Sciatic nerve (tissue), 2 donors: Measurements from ENCODE around the gene CCNK. TPM values are rescaled to one million over a fixed set of nuclear protein-coding genes. Genes with fewer than 3 reads are reported as not detected.

Experiments used
- ATAC-seq: fragments of 200-7000 bp; cut with Tn5 transposase; one replicate; pipeline ENCODE4 v1.9.1; 2020; ENCODE audit warnings: mild to moderate bottlenecking, moderate library complexity
- DNase-seq: peaks from one replicate; pipeline ENCODE4 v3.0.0-alpha.2; 2020; ENCODE audit warnings: low spot score
- intact Hi-C: fragments of 100-400 bp; cut with DNase I; formaldehyde crosslinking; loops from one replicate; pipeline ENCODE4 v1.14.2; 2022
- total RNA-seq: library from RNA; stranded (reverse); fragmentation: NEBNext Ultra II Directional; extraction: Animal tissue kit (Norgen Biotek cat#: 25700); gene quantifications from one replicate; pipeline ENCODE4 v1.2.1, GENCODE V29; 2021
- donor health status: DM: no; HTN: no; CAD: no.
- donor health status: DM: no; HTN: no; CAD: no.

Gene CCNK
- total RNA-seq, 1 donor from 2014 or later = 43.2 TPM

DNA sequence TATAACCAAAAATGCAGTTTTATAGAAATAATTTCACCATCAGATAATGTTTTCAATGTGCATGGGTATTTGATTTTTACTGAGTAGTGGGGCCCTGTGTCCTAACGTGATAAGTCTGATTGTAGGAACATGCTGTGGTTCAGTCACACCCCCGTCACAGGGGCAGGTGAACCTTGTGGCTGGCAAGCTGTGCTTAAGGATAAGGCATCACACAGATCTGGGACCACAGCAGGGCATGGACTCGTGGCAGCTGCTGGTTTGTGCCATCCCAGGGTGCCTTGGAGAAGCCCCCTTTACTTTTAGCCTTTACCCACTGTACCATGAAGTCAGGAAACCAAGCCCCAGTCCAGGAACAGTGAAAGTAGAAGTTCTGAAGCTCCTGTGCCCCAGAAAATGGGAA is 16.7 kb downstream of the CCNK start:
- no peak for ATAC-seq
- no peak for DNase-seq
- intact Hi-C loops = no loop called here

DNA sequence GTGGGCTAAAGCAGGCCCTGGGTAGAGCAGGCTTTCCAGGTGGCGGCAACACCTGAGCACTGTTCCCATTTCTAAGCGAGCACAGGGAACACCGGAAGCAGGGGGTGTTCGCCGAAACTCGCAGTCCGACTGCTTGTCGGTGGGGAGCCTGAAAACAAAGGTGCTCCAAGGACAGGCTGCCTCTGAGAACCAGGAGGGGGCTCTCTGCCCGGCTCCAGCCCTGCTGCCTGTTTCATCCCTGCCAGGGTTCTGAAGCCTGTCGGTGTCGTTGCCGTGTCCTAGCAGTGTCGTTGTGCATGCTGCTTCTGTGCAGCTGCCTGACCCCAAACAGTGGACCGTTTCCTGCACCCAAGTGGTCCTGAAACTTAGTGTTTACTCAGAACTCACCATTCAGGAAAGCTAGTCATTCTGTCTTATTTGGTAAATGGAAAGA is 21.8 kb downstream of the CCNK start:
- intact Hi-C loops = no loop called here
- ATAC-seq = no peak
- no peak for DNase-seq

DNA sequence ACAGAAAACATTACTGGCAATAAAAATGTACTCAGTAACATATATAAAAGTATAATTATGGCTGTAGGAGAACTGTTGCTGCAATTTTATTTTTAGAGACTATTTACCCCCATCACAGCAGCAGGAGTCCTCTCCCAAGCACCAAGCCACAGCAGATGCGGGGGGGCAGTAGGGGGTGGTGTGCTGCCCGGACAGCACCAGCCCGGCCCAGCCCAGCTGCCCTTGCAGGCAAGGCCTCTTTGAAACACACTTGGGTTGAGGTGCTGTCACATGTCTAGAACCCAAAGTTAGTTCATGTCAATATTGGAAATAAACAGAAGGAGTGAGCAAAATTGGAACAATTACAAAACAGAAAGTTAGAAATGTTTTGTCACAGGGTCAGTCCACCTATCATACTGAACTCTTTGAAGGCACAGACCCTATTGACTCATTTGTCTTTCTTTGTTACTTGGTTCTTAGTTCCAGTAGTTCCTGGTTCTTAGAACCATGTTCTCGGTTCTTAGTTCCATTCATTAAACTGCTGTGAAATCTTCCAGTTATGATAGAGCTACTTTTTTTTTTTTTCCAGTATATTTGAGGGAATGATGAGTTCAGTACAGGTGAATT is 22.7 kb downstream of the CCNK start:
- intact Hi-C loops = no loop called here
- ATAC-seq = no peak
- DNase-seq = no peak

DNA sequence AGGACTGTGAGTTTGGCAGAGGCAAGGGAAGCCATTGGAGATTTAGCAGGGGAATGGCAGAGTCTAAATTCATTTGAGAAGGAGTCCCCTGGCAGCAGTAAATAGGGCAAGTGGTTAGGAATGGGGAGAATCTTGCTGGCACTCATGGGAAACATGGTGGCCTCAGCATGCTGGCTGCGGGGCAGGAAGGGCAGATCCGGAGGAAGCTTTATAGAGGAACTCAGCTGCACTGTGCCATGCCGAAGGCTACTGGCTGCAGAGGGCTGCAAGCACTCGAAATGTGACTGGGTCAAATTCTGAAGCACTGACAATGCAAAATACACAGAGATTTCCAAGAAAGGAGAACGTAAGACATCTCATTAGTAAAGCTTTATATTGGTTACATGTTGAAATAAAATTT is 23.9 kb downstream of the CCNK start:
- intact Hi-C loops = no loop called here
- DNase-seq = no peak
- ATAC-seq = no peak

DNA sequence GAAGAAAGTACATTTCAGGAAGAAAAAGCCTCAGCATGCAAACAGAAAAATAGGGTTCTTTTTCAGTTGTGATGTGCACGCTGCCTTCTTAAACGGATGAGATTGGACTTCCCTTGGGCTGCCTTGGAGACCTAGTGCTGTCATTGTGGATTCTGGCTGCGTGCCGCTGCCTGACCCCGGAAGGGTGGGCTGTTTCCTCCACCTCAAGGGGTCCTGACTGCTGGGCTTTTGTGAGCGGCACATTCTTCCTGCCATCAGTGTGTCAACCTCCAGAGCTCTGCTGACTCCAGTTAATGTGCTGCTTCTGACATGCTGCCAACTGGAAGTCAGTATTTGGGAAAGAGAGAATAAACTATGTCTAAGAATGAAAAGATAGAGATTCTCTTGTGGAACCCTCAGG is 25.1 kb downstream of the CCNK start:
- DNase-seq = no peak
- intact Hi-C loops = no loop called here
- ATAC-seq = no peak

DNA sequence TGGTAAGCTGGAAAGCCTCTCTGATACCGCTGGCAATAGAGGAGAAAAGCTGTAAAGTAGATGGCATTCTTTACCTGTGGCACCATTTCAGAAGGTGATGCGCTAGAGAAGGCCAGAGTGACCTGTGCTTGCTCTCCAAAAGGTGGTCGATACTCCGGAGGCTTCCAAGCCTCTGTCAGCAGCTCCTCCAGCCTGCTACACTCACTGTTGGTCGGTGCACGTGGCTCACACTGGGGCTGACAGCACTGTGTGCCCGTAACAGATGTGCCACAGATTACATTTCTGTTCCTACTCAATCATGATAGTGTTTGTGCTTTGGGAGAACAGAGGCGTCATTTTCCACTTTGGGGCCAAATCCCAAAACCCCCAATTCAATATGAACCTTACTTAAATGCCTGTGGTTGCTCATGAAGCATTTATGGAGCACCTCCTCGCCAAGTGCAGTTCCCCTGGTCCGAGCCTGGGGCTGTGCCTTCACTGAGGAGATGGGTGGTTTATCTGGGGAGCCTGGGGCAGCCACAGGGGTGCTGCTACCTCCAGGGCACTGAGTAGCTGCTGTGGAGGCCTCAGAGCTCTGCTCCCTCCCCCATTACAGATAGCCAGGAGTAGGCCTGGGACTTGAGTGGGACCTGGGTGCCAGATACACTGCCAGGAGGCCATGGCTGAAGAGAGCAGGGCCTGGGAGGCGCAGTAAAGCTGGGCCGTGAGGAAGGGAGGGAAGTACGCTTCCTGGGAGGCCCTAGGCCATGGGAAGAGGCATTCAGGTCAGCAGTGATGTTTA is 26.8 kb downstream of the CCNK start:
- no peak for ATAC-seq
- DNase-seq = no peak
- intact Hi-C loops = no loop called here

DNA sequence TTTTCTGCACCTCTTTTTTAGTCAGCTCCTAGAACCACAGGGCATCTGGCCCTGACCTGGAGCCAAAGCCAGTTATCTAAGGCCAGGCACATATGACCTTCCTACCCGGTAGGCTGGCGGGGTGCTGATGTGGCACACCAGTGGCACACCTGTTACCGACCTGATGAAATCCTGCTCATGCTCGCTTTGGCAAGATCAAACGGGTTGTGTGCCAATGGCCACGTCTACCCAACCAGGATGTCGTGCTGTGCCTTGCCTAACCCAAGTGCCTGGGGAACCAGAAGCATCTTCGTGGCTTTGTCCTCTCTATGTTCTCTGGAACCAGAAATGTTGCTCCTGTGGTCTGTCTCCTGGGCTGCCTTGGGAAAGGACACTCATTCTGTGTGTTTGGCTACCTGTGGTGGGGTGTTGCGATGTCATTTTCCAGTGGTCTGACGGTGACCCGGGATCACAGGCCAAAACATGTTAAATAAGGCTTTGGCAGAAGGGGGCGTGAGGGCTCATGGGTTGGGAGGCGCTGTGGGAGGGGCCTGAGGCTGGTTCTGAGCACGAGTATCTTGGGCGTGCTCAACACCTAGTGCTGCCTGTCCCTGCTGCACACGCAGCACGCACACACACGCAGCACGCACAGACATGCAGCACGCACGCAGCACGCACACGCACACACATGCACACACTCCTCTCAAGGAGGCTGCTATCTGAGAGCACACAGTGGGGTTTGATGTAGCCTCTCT is 27.9 kb downstream of the CCNK start:
- ATAC-seq (no peak), DNase-seq (no peak)
- intact Hi-C loops = no loop called here

DNA sequence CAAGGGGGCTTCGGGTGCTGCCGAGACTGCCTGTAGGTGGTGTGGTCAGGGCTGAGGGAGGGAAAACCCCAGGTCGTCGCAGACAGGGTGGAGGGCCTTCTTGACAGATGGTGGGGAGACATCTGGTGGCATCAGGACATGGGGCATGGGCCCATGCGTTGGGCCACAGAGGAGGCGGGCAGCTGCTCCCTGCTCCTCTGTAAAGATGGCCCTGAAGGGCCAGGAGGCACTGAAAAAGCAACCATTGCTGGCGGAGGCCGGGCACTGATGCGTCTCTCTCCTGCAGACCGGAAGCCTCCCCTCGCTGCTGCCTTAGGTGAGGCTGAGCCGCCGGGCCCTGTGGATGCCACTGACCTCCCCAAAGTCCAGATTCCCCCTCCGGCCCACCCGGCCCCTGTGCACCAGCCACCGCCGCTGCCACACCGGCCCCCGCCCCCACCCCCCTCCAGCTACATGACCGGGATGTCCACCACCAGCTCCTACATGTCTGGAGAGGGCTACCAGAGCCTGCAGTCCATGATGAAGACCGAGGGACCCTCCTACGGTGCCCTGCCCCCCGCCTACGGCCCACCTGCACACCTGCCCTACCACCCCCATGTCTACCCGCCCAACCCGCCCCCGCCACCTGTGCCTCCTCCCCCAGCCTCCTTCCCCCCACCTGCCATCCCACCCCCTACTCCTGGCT is 28.8 kb downstream of the CCNK start:
- intact Hi-C loops = no loop called here
- peak; percentile 57 for DNase-seq
- no peak for ATAC-seq

DNA sequence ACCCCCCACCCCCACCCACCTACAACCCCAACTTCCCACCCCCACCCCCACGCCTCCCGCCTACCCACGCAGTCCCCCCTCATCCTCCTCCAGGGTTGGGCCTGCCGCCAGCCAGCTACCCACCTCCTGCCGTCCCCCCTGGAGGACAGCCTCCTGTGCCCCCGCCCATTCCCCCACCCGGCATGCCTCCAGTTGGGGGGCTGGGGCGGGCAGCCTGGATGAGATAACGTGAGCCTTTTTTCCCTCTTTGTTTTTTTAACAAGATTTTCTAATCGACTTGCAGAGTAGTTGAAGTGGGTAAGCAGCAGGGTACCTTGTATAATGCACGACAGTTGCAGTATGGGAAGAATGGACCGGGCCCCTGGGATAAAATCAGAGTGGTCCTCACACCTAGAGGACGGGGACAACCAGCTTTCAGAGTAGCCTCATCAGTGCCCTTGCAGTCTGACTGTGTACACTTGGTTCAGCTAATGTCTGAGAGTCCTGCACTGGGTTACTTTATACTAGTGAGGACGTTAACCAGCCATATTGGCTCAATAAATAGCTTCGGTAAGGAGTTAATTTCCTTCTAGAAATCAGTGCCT is 29.4 kb downstream of the CCNK start:
- DNase-seq (peak; percentile 59), ATAC-seq (no peak)
- intact Hi-C loops = no loop called here

DNA sequence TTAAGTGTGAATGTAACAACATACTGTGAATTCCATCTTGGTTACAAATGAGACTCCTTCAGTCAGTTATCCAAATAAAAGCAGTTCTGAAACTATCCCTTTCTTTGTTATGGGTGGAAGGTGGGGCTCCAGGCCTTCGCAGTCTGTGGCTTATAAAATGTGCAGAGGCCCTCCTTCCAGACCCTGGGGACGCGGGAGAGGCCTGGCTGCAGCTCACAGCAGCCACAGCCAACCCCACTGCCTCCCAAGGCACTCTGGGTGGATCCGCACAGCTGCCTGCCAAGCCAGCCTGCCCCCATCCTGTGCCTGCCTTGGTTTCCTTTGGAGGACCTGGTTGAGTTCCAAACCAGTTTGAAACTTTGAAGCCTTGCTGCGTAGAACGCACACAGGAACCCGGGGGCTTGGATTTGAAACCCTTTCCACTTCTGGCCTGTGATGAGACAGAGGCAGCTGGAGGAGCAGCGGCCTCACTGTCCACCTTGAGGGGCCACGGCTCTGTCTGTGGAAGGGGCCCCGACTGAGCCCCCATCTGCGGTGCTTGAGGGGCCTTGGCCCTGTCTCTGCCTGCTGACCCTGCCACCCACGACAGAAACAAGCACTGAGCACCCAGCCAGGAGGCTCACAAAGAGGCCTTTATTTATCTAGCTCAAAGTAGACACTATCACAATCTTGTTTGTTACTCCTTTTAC is 30.4 kb downstream of the CCNK start:
- ATAC-seq = peak; percentile 91
- peak; percentile 82 for DNase-seq
- intact Hi-C loops = no loop called here

DNA sequence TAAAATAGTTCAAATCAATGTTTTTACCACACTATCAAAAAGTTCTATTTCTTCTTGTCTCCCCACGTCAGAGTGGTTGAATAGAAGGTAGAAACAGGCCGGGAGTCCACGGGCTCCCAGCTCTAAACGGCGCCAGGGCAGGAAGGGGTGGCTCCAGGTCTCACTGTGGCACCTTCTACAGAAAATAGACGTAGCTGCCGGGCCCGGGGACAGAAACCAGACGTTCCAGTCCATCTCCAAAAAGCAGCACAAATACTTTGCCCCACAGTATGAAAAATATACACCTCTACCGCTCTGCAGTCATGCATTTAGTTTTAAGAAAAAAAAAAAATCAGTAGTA is 30.9 kb downstream of the CCNK start:
- no peak for DNase-seq
- peak; percentile 10 for ATAC-seq
- intact Hi-C loops = no loop called here

DNA sequence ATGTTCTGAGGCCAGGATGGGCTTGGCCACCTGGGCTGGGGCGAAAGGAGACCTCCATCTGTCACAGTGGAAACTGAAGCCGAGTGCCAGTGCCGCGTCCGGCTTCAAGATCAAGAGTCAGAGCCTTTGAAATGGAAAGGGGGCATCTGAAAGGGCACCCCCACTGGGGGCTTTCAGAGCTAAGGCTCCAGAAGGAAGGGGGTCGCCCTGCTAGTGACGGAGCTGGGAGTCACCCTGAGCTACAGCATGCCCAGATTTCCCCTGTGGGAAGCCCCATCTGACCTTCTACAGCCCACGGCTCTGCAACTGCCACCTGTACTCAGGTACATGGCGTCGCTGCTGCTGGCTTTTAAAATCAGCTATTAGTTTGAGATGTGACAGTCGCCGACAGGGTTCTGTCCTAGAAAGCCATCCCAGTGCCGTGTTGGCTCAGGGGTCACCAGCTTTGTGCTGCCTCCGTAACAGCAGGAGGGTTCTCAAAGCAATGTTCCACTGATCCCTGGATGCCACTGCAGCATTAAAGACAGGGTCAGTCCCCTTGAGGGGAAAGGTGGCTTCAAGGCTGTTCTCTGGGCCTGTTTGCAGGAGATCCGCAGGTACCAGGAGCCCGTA is 31.5 kb downstream of the CCNK start:
- ATAC-seq (no peak), DNase-seq (peak; percentile 58)
- intact Hi-C loops = no loop called here

DNA sequence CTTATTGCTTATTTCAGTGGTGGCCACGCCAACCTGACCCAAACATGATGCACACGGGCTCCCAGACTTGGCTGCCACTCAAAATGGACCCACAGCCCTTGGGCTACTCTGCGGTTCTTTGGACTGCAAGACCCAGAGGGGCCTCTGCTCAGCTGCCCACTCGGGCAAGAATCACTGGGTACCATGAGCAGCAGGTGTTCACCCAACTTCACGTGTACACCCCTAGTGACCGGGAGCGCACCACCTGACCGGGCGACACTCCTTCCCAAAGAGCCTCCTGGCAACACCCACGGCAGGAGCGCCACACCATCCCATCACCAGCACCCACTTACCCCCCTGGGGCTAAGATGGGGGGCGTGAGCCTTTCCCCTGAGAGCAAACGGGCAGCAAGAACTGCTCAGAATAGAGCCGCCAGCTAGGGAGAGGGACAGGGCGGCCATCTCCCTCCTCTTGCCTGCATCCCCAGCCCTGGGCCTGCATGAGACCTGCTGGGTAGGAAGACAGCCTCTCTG is 32.0 kb downstream of the CCNK start:
- DNase-seq (peak; percentile 54), ATAC-seq (no peak)
- intact Hi-C loops = no loop called here

DNA sequence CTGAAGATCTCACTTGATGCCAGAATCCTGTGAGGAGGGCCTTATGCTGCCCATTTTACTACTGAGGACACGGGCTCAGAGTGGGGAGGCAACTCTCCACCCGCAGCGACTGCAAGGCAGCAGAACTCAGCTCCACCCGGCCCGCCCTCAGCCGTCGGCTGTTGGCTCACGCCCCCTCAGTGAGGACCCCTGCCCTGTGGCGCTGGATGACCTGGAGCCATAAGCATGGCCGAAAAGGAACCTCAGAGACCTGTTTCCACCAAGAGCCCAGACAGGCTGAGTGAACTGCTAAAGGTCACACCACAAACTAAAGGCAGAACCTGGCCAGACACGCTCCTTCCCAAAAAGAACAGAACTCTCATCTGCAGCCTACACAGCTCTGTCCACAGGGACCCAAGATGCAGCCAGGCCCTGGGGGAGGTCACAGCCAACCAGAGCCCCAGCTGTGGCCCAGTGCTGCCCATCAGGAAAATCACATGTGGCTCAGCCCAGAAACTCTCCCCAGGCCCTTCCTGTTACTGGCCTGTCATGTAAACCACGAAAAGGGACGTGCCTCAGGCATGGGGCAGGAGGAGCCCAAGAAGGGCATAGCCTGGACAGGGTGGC is 32.8 kb downstream of the CCNK start:
- DNase-seq = peak; percentile 60
- intact Hi-C loops = no loop called here
- no peak for ATAC-seq

DNA sequence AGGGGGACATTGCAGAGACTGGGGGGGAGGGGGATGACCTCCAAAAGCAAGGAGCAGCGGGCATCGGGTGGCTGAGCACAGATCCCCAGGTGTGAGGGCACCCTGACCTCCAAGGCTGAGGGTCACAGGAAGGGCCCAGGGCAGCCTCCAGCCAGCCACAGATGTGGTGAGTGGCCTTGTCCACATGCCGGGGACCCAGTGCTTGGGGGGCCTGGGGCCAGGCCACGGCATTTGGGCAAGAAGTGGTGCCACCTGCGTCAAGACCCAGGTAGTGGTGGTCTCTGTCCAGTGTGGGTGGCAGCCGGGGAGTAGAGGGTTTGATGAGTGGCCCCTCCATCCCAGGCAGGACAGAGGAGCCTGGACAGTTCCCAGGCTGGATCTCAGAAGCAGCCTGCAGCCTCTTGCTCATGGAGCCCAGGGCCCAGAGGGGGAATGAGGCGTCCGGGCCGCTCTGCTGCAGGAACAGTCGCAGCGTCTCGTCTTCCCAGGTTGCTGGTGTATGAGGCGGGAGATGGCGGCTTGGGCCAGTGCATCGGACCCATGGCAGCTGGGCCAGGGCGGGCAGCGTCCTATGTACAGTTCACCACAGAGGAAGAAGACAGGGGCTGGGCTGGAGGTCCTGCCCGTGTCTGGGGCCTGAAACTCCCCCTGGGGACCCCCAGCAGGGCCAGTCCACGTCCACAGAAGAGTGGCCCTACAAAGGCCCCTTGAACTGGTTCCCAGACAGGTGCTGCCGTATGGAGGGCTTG is 33.5 kb downstream of the CCNK start:
- DNase-seq (peak; percentile 55), ATAC-seq (no peak)
- intact Hi-C loops = no loop called here

DNA sequence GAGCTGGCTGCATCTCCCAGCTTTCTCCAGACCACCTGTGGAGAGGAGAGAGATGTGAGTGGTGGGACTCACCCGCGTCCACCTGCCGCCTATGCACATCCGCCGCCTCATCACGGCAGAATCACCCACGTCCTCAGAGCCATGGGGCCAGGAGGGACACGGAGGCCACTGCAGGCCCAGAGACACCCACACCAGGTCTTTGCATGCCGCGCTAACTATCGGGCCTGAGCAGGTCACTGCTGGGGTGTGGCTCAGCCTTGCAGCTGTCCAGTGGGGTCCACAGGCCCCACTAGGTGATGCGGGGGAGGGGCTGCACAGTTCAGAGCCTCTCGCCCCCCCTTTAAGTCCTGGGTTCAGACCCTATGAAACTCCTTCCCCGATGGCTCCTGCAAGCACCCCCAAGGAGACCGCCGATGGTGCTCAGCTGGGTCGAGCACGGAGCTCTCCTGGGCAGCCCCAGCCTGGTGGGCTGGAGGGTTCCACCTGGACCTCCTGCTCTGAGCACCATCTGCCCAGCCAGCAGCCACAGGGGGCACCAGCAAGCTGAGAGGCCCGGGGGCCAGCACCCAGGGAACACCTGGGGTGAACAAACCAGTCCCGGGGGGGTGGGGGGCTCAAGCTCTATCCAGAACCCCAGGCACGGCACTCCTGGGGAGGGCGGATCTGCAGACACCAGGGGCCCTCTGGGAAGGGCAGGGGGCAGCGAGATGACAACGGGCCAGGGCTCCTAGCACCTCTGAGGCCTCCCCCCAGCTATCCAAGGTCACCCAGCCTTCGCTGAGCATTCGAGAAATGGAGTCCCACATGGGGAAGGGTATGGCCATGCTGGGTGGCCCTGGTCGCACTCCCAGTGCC is 34.3 kb downstream of the CCNK start:
- intact Hi-C loops = no loop called here
- peak; percentile 55 for DNase-seq
- no peak for ATAC-seq
